Tibial artery (tissue), 4 donors: Measurements from ENCODE around the gene MAN1A2.

Source experiments
- DNase-seq, 2 donors: peaks; one replicate each; pipeline ENCODE4 v3.0.0-alpha.2; 2019
- H3K27ac ChIP-seq, 2 donors: fragments of 200-600 bp; sonication (generic) in 1 of 2; 1 replicate in 1 of 2; 2 replicates in 1 of 2; pipeline ENCODE4 v1.5.1; 2018 to 2019; ENCODE audit warnings: mild to moderate bottlenecking in 1 of 2
- H3K27me3 ChIP-seq, 2 donors: fragments of 200-600 bp; sonication (generic) in 1 of 2; one replicate each; pipeline versions ENCODE4 v1.5.1 to v1.6.0; 2016 to 2019
- H3K36me3 ChIP-seq, 3 donors: fragments of 200-600 bp; sonication (generic) in 2 of 3; one replicate each; pipeline ENCODE4 v1.5.1; 2016 to 2019; ENCODE audit warnings: mild to moderate bottlenecking in 2 of 3
- H3K4me1 ChIP-seq, 4 donors: fragments of 200-600 bp; sonication (generic) in 2 of 4; 1 replicate in 3 of 4; 2 replicates in 1 of 4; pipeline ENCODE4 v1.5.1; 2016 to 2019
- H3K4me3 ChIP-seq, 2 donors: fragments of 200-600 bp; sonication (generic) in 1 of 2; 1 replicate in 1 of 2; 2 replicates in 1 of 2; pipeline ENCODE4 v1.5.1; 2018 to 2019; ENCODE audit warnings: mild to moderate bottlenecking in 2 of 2
- H3K9me3 ChIP-seq, 3 donors: fragments of 200-600 bp; sonication (generic) in 1 of 3; one replicate each; pipeline ENCODE4 v1.5.1; 2016 to 2019
- intact Hi-C: fragments of 100-400 bp; cut with DNase I; formaldehyde crosslinking; loops from one replicate; pipeline ENCODE4 v1.15.0; 2023; ENCODE audit warnings: low total_unique reads
- TF ChIP-seq, protein P1 (sequence below), 2 experiments: fragments of 200-600 bp in 1 of 2; fragments of 450-650 bp in 1 of 2; IDR thresholded peaks; one replicate each; pipeline ENCODE4 v1.5.1; 2017 to 2019; ENCODE audit warnings: antibody characterized with exemption in 2 of 2, mild to moderate bottlenecking in 1 of 2, moderate library complexity in 1 of 2

MAN1A2 gene

DNA sequence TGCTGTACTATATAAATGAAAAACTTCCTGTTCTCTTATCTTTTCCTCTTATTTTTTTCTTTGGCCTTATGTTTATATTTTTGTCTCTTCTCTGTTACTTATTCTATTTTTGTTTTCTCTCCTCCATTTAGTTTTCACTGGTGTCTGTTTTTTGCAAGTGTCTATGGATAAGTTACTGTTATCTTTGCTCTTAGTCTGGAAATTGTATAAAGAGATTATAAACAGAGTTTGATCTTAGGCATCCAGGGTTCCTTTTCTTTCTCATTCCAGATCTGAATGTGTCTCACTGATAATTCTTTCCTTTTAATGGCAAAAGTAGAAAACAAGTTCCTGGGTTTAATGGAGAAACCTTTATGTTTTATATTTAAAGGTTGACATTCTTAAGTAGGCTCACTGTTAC, 34.5 kb downstream of the MAN1A2 start:
- DNase-seq, result no peak
- Histone ChIP-seq H3K4me1 (peaks cover 0 to 3% (median 0%) of the 10 kb centered on the region in 4 donors), H3K4me3 (no peak overlapping the region), H3K27ac (no peak overlapping the region), H3K9me3 (no peaks in the 10 kb centered on the region), H3K27me3 (no peaks in the 10 kb centered on the region), H3K36me3 (peaks cover 0 to 15% (median 10%) of the 10 kb centered on the region in 3 donors)
- TF ChIP-seq, protein P1, sequence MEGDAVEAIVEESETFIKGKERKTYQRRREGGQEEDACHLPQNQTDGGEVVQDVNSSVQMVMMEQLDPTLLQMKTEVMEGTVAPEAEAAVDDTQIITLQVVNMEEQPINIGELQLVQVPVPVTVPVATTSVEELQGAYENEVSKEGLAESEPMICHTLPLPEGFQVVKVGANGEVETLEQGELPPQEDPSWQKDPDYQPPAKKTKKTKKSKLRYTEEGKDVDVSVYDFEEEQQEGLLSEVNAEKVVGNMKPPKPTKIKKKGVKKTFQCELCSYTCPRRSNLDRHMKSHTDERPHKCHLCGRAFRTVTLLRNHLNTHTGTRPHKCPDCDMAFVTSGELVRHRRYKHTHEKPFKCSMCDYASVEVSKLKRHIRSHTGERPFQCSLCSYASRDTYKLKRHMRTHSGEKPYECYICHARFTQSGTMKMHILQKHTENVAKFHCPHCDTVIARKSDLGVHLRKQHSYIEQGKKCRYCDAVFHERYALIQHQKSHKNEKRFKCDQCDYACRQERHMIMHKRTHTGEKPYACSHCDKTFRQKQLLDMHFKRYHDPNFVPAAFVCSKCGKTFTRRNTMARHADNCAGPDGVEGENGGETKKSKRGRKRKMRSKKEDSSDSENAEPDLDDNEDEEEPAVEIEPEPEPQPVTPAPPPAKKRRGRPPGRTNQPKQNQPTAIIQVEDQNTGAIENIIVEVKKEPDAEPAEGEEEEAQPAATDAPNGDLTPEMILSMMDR (IDR thresholded peaks at IDR 0.05), result no peak
- intact Hi-C loops, result no loop called here

DNA sequence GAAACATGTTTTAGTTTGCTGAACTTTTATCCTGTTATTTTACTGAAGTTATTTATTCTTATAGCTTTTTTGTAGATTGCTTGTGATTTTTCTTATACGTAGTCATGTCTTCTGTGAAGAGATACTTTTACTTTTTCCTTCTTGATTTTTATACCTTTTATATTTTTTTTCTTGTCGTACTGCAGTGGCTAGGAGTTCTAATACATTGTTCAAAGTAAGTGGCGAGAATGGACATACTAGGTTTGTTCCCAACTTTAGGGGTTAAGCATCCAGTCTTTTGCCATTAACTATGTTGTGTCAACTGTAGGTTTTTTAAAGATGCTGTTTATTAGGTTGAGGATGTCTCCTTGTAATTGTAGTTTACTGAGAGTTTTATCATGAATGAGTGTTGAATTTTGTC, 36.3 kb downstream of the MAN1A2 start:
- no peak overlapping the region for H3K4me3 ChIP-seq
- no peak for DNase-seq
- no peaks in the 10 kb centered on the region for H3K27me3 ChIP-seq
- no peak overlapping the region for H3K27ac ChIP-seq
- intact Hi-C loops, result no loop called here
- no peaks in the 10 kb centered on the region for H3K4me1 ChIP-seq
- H3K9me3 ChIP-seq, result no peaks in the 10 kb centered on the region
- TF ChIP-seq, protein P1 (IDR thresholded peaks at IDR 0.05), result no peak
- peaks cover 4 to 15% (median 13%) of the 10 kb centered on the region in 3 donors for H3K36me3 ChIP-seq

- H3K4me3 ChIP-seq, result no peak overlapping the region
- TF ChIP-seq, protein P1 (IDR thresholded peaks at IDR 0.05), result no peak
- intact Hi-C loops, result no loop called here
Observed at GRCh38 chr1:117405042-117405441, 37.8 kb downstream of the MAN1A2 start.

GRCh38 chr1:117412472-117412871, 45.2 kb downstream of the MAN1A2 start:
- no peak for DNase-seq
- intact Hi-C loops, result no loop called here

More at GRCh38 chr1:117405042-117405441, 37.8 kb downstream of the MAN1A2 start:
- Histone ChIP-seq H3K27me3 (no peaks in the 10 kb centered on the region), H3K9me3 (no peaks in the 10 kb centered on the region), H3K4me1 (no peaks in the 10 kb centered on the region), H3K36me3 (peaks cover 4 to 15% (median 13%) of the 10 kb centered on the region in 3 donors), H3K27ac (no peak overlapping the region)
- no peak for DNase-seq

DNA sequence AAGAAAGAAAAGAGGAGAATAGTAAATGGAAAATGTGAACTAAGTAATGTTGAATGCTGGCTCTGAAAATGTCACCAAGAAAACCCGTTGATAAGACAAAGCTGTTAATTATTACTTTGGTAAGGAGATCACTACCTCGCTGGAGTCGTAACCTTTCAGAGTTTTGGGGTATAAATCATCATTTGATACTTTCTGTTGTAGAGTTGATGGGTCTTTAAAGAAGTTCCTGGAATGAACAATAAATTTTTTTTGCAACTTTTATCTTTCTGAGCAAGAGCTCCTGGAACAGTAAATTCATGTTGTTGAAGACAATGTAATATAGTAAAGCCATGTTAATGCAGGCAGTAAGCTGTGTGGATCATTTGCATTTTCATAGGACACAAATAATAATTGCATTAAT, 46.2 kb downstream of the MAN1A2 start:
- H3K36me3 ChIP-seq, result peaks cover 0 to 7% (median 5%) of the 10 kb centered on the region in 3 donors
- no peaks in the 10 kb centered on the region for H3K4me1 ChIP-seq
- no peak for DNase-seq
- intact Hi-C loops, result no loop called here
- H3K9me3 ChIP-seq, result no peaks in the 10 kb centered on the region
- H3K27me3 ChIP-seq, result no peaks in the 10 kb centered on the region
- TF ChIP-seq, protein P1 (IDR thresholded peaks at IDR 0.05), result no peak
- no peak overlapping the region for H3K4me3 ChIP-seq
- H3K27ac ChIP-seq, result no peak overlapping the region

More at GRCh38 chr1:117412472-117412871, 45.2 kb downstream of the MAN1A2 start:
- Histone ChIP-seq H3K36me3 (peaks cover 3 to 11% (median 5%) of the 10 kb centered on the region in 3 donors), H3K27ac (no peak overlapping the region), H3K4me3 (no peak overlapping the region), H3K27me3 (no peaks in the 10 kb centered on the region), H3K4me1 (no peaks in the 10 kb centered on the region), H3K9me3 (no peaks in the 10 kb centered on the region)
- TF ChIP-seq, protein P1 (IDR thresholded peaks at IDR 0.05), result no peak

GRCh38 chr1:117414943-117415342, 47.7 kb downstream of the MAN1A2 start:
- Histone ChIP-seq H3K27ac (no peak overlapping the region), H3K4me3 (no peak overlapping the region), H3K36me3 (peaks cover 0 to 7% (median 5%) of the 10 kb centered on the region in 3 donors), H3K4me1 (no peaks in the 10 kb centered on the region), H3K9me3 (no peaks in the 10 kb centered on the region), H3K27me3 (no peaks in the 10 kb centered on the region)
- no peak for DNase-seq
- TF ChIP-seq, protein P1 (IDR thresholded peaks at IDR 0.05), result no peak
- intact Hi-C loops, result no loop called here
